ENCODE results near the gene TRIO.

- TF ChIP-seq CTCF (IDR thresholded peaks at IDR 0.05; ENCODE audit: poor library complexity) = no peak
- no peak for TF ChIP-seq EZH2 (IDR thresholded peaks at IDR 0.05; ENCODE audit: borderline replicate concordance)
- no peak for TF ChIP-seq EZH2phosphoT487 (IDR thresholded peaks at IDR 0.05; ENCODE audit: low read depth, severe bottlenecking, unreplicated experiment)
Measured at GRCh38 chr5:14457476-14457875, 314.3 kb downstream of the TRIO start.
